Measurements from ENCODE around the gene AMOT.

- TF ChIP-seq CTCF (IDR thresholded peaks at IDR 0.05; ENCODE audit: insufficient read depth, low read length, poor library complexity, severe bottlenecking) (no peak), EZH2phosphoT487 (conservative IDR thresholded peaks at IDR 0.05; ENCODE audit: low read length) (no peak)
Measured at GRCh38 chrX:112799425-112799824, 41.2 kb downstream of the AMOT start.

Data from SU-DHL-6 (cell line).